Activated CD8-positive, alpha-beta memory T cell treated with anti-CD3 and anti-CD28 coated beads for 1 hour (primary cell): ENCODE data around the gene MYL4.
"Not testable (repeated sequence)": the region's sequence is repeated elsewhere in the genome, so short reads cannot be mapped to it uniquely, and the experiment has no call there.

Experiments used
- DNase-seq, 2 donors: peaks; one replicate each; pipeline ENCODE4 v3.0.0-alpha.2; 2020; ENCODE audit warnings: low read depth in 1 of 2; ENCODE audit errors: extremely low read depth in 1 of 2

Gene MYL4

DNA sequence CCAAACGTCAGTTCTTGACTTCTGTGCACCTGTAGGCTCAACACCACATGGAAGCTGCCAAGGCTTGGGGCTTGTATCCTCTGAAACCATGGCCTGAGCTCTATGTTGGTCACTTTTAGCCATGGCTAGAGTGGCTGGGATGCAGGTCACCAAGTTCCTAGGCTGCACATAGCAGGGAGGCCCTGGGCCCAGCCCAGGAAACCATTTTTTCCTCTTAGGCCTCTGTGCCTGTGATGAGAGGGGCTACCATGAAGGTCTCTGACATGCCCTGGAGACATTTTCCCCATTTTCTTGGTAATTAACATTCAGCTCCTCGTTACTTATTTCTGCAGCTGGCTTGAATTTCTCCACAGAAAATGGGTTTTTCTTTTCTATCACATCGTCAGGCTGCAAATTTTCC lies 59.8 kb downstream of the MYL4 start:
- DNase-seq: not testable (repeated sequence)

DNA sequence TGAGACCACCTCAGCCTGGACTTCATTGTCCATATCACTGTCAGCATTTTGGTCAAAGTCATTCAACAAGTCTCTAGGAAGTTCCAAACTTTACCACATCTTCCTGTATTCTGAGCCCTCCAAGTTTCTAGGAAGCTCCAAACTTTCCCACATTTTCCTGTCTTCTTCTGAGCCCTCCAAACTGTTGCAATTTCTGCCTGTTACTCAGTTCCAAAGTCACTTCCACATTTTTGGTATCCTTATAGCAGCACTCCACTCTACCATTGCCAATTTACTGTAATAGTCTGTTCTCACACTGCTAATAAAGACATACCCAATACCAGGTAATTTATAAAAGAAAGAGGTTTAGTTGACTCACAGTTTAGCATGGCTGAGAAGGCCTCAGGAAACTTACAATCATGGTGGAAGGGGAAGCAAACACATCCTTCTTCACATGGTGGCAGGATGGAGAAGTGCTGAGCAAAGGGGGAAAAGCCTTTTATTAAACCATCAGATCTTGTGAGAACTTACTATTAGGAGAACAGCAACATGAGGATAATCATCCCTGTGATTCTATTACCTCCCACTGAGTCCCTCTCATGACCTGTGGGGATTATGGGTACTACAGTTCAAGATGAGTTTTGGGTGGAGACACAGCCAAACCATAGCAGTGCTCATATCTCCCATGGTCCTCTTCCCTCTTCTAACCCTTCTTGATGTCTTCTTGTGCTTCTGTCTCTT lies 60.6 kb downstream of the MYL4 start:
- DNase-seq: not testable (repeated sequence)

DNA sequence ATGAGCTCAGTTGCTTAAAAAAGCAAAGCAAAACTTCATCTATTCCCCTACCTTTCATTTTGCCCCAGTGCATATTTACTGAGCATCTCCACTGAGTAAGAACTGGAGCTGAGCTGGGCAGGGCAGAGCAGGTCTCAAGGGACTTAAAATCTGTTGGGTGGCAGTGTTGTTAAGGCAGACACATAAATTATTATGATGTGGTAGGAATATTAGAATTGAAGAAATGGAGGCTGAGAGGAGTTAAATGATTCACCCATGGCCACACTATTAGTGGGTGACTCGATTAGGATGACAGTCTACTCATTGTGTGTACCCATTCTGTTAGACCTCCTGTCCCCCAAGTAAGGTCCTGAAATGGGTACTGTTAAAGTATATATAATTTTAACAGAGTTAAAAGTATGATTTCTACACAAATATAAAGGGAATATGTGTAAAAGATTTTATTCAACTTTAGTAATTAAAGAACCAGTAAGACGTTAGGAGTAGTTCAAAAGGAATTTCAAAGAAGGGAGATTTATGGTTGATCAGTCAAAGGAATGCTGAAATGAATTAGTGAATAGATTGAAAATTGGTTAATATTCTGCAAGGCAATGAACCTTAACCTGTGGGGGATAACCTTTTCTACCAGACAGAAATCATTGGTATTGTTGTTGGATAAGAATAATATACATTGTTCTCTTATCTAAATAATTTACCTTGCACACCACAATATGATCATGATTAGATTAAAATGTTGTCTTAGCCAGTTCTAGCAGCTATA lies 62.0 kb downstream of the MYL4 start:
- no peak for DNase-seq

DNA sequence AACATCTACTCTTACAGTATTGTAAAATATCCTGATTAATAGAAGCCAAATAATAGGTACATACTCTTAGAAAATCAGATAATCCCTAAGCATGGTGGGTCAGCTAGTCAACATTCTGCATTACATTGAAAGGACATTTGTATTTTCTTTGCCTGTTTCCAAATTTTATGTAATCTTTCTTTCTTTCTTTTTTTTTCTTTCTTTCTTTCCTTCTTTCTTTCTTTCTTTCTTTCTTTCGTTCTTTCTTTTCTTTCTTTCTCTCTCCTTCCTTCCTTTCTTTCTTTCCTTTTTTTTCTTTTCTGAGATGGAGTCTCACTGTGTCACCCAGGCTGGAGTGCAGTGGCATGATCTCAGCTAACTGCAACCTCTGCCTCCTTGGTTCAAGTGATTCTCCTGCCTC lies 63.3 kb downstream of the MYL4 start:
- DNase-seq: no peak

DNA sequence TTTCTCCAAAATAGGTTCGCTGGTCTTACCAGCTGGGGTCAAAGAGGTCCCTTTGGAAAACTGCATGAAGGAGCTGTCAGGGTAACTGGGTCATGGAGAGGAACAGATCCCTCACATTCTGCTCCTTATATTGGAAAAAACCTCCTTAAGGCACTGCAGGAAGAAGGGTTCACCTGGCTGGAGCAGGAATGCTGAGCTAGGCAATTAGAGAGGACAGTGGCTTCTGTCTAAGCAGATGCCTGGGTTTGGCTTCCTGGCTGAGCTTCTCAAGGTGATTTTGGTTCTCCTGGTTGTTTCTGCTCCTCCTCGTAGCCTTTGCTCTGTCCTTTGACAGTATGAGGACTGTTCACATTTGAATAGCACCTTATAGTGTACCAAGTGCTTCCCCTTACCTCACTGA lies 64.1 kb downstream of the MYL4 start:
- no peak for DNase-seq
